Measurements from ENCODE around the gene WNT2B.

GRCh38 chr1:112492076-112492475 is 16.7 kb upstream of the WNT2B start:
- TF ChIP-seq CTCF (IDR thresholded peaks at IDR 0.05; ENCODE audit: insufficient read depth, low read depth, low read length) = no peak
- no peak for TF ChIP-seq EZH2 (IDR thresholded peaks at IDR 0.05; ENCODE audit: insufficient read depth, low read length)

Data from astrocyte (in vitro differentiated cells and primary cell).